ENCODE results near the gene SGCG.
"Not testable (repeated sequence)": the region's sequence is repeated elsewhere in the genome, so short reads cannot be mapped to it uniquely, and the experiment has no call there.

The SGCG gene, protein sequence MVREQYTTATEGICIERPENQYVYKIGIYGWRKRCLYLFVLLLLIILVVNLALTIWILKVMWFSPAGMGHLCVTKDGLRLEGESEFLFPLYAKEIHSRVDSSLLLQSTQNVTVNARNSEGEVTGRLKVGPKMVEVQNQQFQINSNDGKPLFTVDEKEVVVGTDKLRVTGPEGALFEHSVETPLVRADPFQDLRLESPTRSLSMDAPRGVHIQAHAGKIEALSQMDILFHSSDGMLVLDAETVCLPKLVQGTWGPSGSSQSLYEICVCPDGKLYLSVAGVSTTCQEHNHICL

DNA sequence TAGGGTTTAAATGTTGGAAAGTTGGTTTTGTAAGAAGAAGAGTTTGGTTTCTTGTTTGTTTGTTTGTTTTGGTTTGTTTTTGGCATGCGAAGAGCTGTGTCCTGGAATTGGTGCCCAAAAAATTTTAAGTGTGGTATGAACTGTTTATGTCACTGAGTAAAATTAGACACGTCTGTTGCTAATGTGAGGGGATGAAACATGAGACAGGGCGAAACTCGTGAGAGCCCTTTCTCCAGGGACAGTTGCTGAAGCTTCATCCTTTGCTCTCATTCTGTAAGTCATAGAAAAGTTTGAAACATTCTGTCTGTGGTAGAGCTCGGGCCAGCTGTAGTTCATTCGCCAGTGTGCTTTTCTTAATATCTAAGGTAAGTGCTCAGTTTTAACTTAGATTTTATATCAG lies at the start of gene SGCG:
TSS of gene SGCG (plus strand) at position 269 of the 400 bp plus-strand sequence. CDS start 22,716 bp downstream, outside the sequence.
- no peak for DNase-seq

DNA sequence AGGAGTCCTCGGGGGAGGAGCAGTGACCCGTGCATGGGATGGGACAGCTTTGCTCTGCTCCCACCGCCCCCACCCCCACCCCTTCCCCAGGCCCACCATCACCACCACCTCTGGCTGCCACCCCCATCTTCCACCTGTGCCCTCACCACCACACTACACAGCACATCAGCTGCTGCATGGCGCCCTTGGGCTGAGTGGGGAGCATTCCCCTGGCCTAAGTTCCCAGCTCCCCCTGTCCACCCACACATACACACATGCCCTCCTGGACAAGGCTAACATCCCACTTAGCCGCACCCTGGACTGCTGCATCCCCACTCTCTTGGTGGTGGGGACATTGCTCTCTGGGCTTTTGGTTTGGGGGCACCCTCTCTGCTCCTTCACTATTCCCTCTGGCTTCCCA lies 46.2 kb upstream of the SGCG start:
- DNase-seq = no peak

DNA sequence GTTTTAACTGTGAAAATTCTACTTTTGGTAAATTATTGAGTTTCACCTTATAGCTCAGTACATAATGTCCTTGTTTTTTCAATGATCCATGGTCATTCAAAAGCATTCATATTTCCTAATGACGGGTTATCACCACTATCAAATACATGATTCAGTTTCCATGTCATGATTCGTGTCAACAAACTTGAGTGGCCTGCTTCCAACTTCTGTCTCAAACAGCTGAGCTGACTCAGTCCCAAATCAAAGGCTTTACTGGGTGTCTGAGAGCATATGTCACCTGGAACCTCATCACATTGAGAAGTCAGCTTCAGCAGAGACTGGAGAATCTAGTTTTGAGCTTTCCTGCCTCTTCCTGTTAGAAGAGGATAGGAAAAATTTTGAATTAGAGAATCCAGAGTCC lies 40.3 kb upstream of the SGCG start:
- DNase-seq = no peak

DNA sequence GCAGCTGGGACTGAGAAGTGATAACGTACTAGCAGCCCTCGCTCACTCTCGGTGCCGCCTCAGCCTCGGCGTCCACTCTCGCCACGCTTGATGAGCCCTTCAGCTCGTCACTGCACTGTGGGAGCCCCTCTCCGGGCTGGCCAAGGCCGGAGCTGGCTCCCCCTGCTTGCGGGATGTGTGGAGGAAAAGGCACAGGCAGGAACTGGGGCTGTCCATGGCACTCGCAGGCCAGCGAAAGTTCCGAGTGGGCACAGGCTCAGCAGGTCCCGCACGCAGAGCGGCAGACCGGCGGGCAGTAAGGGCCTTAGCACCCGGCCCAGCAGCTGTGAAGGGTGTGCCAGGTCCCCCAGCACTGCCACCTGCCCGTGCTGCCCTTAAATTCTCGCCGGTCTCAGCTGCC lies 38.8 kb upstream of the SGCG start:
- no peak for DNase-seq

DNA sequence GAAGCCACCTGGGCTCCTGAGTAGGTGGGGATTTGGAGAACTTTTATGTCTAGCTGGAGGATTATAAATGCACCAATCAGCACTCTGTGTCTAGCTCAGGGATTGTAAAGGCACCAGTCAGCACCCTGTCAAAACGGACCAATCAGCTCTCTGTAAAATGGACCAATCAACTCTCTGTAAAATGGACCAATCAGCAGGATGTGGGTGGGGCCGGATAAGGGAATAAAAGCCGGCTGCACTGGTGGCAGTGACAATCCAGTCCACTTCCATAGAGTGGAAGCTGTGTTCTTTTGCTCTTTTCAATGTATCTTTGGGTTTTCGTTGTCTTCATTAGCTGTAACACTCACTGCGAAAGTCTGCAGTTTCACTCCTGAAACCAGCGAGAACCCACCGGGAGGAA lies 38.2 kb upstream of the SGCG start:
- not testable (repeated sequence) for DNase-seq

DNA sequence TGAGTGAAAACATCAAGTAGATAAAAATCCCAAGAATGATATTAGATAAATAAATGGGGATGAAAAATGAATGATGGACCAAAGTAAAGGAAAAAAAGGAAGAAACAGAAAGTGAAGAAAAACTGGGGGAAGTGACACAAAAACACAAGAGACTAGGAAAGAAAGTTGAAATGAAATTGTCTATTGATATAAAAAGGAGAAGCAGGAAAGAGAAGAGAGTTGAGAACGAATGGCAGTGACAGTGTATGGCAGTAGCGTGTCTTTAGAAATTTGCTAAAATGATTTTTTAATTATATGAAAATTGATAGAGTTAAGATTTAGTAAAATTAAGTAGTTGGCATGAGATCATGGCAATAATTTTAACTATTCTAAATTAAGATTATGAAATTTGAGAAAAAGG lies 36.3 kb upstream of the SGCG start:
- no peak for DNase-seq

DNA sequence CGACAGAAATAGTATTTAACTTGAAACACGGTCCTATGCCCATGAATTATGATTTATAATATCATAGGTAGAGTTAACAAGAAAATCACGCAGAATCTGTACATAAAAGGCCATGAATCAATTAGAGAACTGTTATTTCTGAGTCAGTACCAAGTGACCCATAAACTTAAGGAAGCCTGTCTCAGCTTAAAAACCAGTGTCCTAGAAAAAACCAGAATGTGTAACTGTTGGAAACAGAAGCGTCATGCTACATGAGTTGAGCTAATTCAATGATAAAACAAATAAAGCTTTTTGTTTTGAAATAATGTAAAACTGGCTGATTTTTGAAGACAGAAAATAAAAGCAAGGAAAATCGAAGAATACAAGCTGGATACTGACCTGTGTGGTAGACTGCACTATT lies 34.8 kb upstream of the SGCG start:
- DNase-seq = no peak

DNA sequence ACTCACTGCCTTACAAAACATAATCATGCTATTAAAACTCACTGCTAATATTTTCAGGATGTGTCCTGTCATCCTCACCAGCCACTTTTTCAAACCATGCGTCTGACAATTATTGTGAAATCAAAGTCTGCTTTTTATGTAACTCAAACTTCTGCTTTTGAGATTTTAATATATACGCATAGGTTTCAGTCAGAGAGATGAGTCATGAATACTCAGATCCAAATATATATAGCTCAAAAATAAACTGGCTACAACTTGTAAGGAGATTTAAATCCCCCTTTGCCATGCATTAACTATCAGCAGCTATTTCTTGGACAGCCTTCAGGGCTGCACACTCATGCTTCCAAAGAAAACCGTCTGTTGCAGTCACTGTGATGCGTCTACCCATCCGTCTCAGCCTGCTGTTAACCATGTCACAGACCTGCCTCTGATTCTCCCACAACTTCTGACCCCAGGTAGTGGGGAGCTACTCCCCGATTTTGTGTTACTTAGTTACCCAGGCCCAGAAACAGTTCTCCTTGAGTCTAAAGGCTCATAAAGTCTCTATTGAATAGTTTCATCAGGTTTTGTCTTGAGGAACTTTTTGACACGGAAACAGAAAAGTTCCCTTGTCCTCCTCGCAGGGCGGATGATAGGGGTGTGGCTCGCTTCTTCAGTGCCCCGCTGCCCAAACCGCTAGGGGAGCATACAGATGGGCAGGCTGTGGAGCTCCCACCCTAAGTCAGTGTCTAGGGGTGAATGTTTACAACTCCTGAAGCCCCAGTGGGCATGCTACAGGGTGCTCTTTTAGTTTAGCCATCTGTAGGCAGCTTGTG lies 33.8 kb upstream of the SGCG start:
- no peak for DNase-seq

DNA sequence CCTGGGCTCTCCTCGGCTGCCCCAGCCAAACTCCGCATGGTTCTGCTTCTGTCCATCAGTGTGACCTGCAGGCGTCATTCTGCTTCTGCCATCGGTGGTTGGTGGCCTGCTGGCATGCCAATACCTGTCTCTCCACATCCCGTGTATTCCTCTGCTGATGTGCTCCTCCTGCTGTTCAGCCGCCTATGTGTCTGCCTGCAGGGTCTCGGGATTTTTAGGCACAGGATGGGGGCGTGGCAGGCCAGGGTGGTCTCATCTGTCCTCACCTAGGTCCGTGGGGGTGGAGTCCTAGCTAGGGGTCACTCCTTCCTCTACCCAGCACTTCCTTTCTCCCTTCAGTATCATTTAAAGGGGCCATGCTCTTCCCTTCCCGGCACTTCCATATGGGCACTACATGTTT lies 33.0 kb upstream of the SGCG start:
- DNase-seq = no peak

DNA sequence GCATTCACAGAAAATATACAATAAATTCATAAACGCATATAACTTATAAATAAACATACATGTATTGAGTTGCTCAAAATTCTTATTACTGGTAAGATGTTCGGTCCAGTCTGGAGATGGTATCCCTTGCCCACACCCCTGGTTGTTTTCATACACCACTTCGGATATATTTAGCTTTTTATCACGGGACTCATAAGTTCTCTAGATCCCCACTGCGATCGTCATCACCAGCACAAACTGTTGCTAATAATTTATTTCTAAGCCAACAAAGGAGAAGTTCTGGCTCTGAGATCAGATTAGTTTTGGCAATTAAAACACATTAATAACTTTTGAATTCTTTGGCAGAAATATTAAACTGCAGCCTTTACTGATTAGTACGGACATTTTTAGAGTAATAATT lies 23.0 kb upstream of the SGCG start:
- DNase-seq = no peak

DNA sequence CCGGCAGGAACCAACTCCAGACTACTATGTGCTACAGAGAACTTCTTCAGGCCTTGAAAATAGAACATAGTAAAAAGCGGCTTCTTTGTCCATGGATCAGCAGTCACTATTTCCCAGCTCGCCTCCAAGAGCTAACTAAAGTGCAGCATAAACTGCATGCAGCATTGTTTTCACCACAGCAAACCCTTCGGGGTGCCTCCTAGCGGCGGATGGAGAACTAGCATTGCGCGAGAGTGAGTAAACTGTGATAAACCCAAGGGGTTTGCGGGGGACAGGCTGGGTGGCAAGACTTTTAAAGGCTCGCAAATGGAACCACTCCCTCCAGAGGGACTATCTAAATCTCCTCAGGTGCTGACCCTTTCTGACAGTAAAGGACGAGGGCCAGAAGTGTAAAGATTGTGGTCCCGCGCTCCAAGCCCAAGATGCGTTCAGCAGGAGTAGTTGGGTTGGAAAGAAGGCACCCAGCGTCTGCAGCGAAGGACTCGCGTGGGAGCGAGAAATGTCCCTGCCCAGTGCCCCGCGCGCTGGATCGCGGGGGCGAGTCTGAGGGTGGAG lies 21.5 kb upstream of the SGCG start:
- no peak for DNase-seq

DNA sequence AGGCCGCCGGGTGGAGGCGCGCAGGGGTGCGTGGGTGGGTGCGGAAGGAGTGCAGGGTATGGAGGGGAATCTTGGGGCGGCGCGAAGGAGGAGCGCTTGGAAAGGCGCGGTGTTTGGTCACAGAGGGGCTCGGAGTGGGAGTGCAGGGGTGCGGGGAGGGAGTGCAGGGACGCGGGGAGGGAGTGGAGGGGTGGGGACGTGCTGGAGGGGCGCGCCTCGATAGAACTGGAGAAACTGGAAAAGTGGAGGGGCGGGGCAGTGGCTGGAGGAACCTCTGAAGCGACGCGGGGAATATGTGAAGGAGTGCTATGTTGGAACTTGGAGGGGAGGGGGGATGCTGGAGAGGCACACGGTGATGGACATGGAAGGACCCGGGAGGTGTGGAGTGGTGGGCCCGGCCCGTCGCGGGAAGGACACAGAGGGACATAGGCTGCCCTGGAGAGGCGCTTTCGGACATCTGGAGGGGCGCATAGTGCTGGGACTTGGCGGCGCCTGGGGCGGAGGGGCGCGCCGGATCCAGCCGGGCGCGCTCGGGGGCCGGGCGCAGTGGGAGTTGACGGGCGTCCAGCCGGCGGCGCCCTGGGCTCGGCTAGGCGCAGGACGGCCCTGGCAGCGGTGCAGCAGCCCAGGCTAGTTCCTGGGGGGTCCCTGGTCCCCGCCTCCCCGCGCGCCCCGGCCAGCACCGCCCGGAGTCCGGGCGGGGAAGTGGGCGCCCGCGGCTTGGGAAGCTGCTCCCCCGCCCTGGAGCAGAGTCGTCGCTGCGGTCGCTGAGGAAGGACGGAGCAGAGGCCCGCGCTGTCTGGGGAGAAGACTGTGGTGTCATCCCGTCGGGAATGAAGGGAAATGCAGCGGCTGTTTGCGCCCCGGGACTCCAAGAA lies 20.8 kb upstream of the SGCG start:
- no peak for DNase-seq

DNA sequence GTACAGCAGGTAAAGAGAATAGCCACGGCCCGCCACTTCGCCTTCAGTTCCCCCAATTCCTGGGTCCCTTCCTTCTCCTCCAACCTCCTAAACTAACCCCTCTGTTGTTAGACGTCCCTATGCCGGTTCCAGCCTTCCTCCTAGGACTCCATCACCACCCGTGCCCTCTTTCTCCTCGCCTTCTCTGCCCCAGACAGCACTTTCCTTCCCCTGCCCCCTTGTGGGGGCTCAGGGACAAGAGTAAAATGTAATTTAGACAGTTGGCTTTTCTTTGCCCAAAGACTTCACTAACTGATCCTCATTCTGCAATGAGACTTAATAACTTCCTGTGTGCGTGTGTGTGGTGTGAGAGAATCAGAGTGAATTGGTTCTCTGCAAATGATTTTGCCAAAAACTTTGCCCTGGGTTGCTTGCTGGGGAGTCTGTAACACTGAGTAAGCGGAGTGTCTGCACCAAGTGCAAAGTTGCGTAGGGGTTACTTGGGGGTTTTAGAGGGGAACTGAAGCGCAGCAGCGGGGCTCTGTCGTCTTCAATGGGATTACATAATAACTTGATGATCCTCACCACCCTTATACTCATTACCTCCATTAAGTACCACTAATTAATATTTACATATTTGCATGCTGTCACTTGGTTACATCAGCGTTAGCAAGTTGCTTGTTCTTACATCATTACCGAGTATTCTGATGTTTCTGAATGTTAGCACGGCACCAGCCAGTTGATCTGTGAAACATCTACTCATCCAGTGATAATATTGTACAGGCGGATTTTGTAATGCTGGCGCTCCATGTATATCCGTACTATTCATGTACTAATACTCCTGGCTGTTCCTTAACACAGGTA lies 19.9 kb upstream of the SGCG start:
- no peak for DNase-seq

DNA sequence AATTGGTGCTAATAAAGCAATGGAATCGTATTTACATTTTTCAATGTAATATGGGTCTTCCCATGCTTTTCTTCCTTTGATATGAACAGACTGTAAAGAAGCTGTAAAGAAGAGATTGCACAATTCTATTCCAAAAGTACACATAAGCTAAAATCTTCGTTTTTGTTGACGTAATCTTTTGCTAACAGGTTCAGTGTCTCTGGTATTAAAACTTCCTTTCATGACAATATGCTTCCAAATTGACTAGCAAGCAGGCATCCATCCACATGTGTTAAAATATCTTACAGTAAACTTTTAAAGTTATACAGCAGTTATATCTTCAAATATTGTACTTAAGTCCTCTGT lies 19.3 kb upstream of the SGCG start:
- no peak for DNase-seq

DNA sequence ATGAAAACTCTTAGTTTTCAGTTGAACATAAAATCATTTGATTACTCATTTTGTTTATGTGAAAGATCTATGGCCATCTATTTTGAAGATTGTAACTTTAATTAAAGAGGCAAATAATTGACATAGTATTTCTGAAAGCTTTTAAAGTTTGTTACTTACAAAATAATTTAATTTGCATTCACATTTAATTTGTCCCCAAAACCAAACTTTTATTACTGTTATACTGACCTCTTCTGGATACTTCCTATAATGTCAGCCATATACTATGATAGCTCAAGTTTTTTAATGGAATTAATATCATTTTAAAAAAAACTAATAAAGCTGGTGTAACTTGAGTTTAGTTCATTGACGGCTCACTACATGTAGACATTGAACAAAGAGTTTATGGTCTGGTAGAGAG lies 4.9 kb upstream of the SGCG start:
- DNase-seq = no peak

DNA sequence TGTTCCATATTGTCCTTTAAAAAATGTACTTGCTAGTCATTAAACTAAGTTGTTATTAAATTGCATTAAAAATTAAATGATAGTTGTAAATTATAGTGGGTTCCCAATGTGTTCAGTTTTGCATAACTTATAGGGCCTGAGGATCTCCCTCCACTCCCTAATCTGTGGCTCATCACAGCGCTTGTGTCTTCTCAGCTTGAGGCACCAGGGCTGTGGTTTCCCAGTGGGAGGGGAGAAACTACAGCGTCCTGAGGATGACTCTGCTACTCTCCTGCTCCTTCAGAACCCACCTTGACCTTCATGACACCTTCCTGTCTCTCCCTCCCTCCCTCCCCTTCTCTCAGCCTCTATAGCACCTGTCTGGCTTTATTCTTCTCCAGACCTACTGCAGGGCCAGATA lies 1.4 kb downstream of the SGCG start:
- DNase-seq = no peak

DNA sequence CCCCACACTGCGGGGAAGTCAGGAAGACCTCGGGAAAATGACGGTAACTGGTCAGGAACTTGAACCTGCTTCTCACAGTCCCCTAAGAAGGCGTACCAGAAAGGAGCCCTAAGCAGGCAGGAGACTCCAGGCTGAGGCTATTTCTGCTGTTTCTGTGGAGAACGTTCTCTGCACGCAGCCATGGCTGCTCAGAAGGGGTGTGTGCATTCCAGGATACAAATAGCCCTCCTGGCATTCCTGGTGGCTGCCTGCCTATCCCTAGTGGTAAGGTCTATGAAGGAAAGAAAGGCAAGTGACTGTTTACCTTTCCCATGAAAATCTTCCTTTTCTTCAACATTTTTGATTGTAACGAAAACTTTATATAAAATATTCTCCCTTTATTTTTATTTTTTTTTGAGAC lies 2.5 kb downstream of the SGCG start:
- DNase-seq = no peak

DNA sequence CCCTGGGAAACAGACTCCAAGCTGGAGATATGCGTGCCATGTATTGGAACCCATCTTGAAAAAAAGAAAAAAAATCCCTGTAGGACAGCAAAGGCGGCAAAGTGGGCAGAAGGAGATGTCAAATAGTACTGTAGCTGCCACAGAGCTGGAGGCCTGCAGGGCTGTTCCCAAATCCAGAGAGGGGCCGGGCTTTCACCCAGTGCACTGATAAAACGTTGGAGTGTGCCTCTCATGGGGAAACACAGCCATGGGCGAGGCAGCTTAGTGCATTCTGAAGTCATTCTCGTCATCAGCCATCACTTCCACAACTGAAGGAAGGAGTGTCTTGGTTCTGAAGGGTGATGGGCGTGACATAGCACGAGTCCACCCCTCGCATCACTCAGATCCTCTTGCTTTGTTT lies 4.8 kb downstream of the SGCG start:
- no peak for DNase-seq

DNA sequence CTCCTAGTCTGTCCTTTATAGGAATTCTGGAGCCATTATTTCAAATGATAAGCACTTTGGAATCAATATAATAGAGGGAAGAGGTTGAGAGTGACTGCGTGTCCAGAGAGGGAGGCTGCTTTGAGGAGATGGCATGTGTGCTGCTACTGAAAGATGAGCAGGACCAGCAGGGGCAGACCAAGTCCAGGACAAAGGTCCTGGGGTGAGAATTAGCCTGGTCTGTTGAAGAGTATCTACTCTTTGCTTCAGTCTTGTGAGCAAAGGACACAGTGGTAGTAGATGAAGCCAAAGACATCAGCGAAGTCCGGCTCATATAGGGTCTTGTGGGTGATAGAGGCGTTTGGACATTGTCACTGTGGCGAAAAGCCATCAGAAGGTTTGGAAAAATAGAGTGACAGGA lies 21.1 kb downstream of the SGCG start:
- DNase-seq = no peak

DNA sequence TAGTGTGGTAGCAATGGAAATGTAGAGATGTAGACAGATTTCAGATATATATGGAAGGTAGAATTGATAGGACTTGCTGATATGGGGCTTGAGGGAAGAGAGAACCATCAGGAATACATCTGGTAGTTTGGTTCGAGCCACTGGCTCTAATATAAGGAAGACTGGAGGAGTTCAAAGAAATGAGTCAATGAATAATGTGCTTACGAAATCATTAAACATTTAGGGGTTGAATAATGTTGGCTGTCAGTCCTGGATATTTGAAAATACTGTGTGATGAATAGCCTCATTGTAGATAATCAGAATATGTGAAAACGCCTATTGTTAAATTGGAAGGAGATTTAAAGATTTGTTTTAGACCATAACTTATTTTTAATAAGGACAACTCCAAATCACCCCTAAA lies 21.6 kb downstream of the SGCG start:
- DNase-seq = no peak

DNA sequence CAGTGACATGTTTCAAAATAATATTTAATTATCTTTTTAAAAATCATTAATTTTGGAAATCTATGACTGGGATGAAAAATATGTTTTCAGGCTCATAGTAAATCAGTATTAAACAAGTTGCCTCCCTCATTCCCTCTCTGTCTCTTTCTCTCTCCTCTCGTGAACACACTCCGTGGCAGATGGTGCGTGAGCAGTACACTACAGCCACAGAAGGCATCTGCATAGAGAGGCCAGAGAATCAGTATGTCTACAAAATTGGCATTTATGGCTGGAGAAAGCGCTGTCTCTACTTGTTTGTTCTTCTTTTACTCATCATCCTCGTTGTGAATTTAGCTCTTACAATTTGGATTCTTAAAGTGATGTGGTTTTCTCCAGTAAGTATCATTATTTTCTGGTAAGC lies 22.7 kb downstream of the SGCG start:
- DNase-seq = no peak

DNA sequence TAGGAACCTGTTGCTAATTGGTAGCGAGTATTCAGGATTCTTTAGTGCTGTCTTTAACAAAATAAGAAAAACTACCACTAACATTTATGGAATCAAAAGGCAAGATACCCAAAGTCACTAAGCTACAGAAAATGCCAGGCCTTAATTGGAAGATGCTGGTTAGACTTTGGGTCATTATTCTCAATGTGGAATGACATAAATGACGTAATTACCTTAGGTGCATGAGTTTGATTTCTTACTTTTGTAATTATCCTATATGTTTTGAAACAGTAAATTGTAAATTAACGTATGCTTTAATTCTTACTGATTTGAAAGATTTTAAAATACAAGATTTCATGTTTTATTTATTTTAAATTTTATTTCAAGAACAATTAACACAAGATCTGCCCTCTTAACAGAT lies 25.0 kb downstream of the SGCG start:
- no peak for DNase-seq

DNA sequence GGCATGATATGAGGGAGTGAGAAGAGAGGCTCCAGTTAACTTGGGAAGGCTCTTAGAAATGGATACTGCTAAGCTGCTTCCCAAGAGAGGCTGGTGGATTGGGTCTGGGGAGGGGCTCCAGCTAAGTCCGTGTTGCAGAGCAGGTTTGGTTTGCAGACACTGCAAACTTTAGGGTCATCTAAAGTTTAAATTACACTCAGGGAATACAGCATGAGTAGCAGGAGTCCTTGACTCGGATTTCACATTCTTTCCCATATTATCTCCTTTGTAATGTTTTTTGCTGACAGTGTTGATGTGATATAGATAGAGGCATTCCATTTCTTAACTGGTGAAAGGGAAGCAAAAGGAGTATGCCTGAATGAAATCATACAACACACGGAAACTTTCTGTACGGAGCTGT lies 31.9 kb downstream of the SGCG start:
- no peak for DNase-seq

Measured in activated CD4-positive, alpha-beta T cell treated with anti-CD3 and anti-CD28 coated beads for 4 hours (primary cell).